Spleen (tissue), 13 donors: ENCODE results near the gene COL4A1. TPM values are rescaled to one million over a fixed set of nuclear protein-coding genes. Genes with fewer than 3 reads are reported as not detected.
A peak's percentile ranks its signal among the peaks of the same experiment; 100 is the strongest.

Experiments used
- DNase-seq: peaks from one replicate; pipeline ENCODE4 v3.0.0-alpha.2; 2020
- H3K27ac ChIP-seq, 8 donors: fragments of 200-600 bp; sonication (generic) in 7 of 8; 1 replicate in 4 of 8; 2 replicates in 4 of 8; pipeline versions ENCODE4 v1.5.0 to v1.8.0; 2016 to 2021; ENCODE audit warnings: inconsistent platforms in 4 of 8, mild to moderate bottlenecking in 4 of 8, moderate library complexity in 1 of 8
- H3K27me3 ChIP-seq, 7 donors: fragments of 200-600 bp; sonication (generic) in 6 of 7; replicated peaks in 1 of 7; 1 replicate in 4 of 7; 2 replicates in 3 of 7; pipeline versions ENCODE4 v1.5.0 to v1.8.0; 2016 to 2021; ENCODE audit warnings: inconsistent platforms in 3 of 7, mild to moderate bottlenecking in 1 of 7
- H3K36me3 ChIP-seq, 6 donors: fragments of 200-600 bp; sonication (generic) in 5 of 6; 1 replicate in 4 of 6; 2 replicates in 2 of 6; pipeline versions ENCODE4 v1.5.0 to v1.8.0; 2016 to 2021; ENCODE audit warnings: inconsistent platforms in 2 of 6
- H3K4me1 ChIP-seq, 6 donors: fragments of 200-600 bp; sonication (generic) in 5 of 6; 1 replicate in 3 of 6; 2 replicates in 3 of 6; pipeline versions ENCODE4 v1.5.0 to v1.8.0; 2016 to 2021; ENCODE audit warnings: inconsistent platforms in 3 of 6
- H3K4me3 ChIP-seq, 8 donors: fragments of 200-600 bp; sonication (generic) in 7 of 8; 1 replicate in 4 of 8; 2 replicates in 4 of 8; pipeline versions ENCODE4 v1.5.0 to v1.8.0; 2016 to 2021; ENCODE audit warnings: inconsistent platforms in 4 of 8, mild to moderate bottlenecking in 4 of 8, moderate library complexity in 2 of 8
- H3K9me3 ChIP-seq, 8 donors: fragments of 200-600 bp; sonication (generic) in 7 of 8; 1 replicate in 4 of 8; 2 replicates in 4 of 8; pipeline versions ENCODE4 v1.5.0 to v1.8.0; 2016 to 2021; ENCODE audit warnings: inconsistent platforms in 4 of 8
- CTCF ChIP-seq, 11 experiments: fragments of 200-600 bp in 7 of 11; fragments of 450-650 bp in 4 of 11; sonication (generic) in 4 of 11; IDR thresholded peaks in 8 of 11; conservative IDR thresholded peaks in 3 of 11; 1 replicate in 7 of 11; 2 replicates in 4 of 11; pipeline versions ENCODE4 v1.4.0 to v1.8.0; 2016 to 2021; ENCODE audit warnings: antibody characterized with exemption in 11 of 11, inconsistent platforms in 4 of 11, mild to moderate bottlenecking in 1 of 11
- POLR2A ChIP-seq, 3 donors: fragments of 450-650 bp; IDR thresholded peaks; one replicate each; pipeline ENCODE4 v1.5.1; 2017; ENCODE audit warnings: antibody characterized with exemption in 3 of 3, mild to moderate bottlenecking in 1 of 3
- POLR2AphosphoS5 ChIP-seq, 3 donors: sonication (generic); formaldehyde crosslinking; IDR thresholded peaks; one replicate each; pipeline ENCODE4 v1.5.1; 2017; ENCODE audit warnings: antibody characterized with exemption in 3 of 3
- WGBS, 5 donors: extraction: QIAGEN DNeasy Blood & Tissue Kit in 3 of 5; methylation state at CpG; one replicate each; pipeline versions ENCODE4 v1.1.5 to v1.1.7; 2013 to 2018; 5-methylcytosine and 5-hydroxymethylcytosine counted together
- intact Hi-C: fragments of 100-400 bp; cut with DNase I; formaldehyde crosslinking; loops from one replicate; pipeline ENCODE4 v1.15.0; 2023; ENCODE audit warnings: low total_unique reads
- long read RNA-seq, 2 donors: transcript quantifications; one replicate each; lab custom pipeline, GENCODE V29; 2026
- polyA plus RNA-seq, 3 donors: library from polyadenylated mRNA; stranded (reverse); fragments of 200-250 nt; gene quantifications; one replicate each; pipeline ENCODE4 v1.2.1, GENCODE V29; 2013
- total RNA-seq, 7 donors: library from RNA; depleted of rRNA in 3 of 7; stranded (reverse); fragments of >200 nt in 3 of 7; fragmentation: NEBNext Ultra II Directional in 4 of 7; extraction: Animal tissue kit (Norgen Biotek cat#: 25700) in 4 of 7; gene quantifications; one replicate each; pipeline versions ENCODE4 v1.1.0 to v1.2.1, GENCODE V29; 2016 to 2021
- donor health status: healthy with polysubstance abuse.
- donor health status: DM: no; HTN: no; CAD: no; lungs with moderate emphysema.
- donor health status: DM: no; HTN: no; CAD: no.
- donor health status: Bipolar disorder and iron deficiency.
- donor health status: healthy.
- donor health status: DM: no; HTN: no; CAD: no.
- donor health status: DM: yes; HTN: yes; CAD: no.

The COL4A1 gene
- total RNA-seq (100 to 1,000 TPM; 251 to 959 (median 365) TPM), polyA plus RNA-seq (10 to 100 TPM; 37.9 to 71.7 (median 61.5) TPM)
- long read RNA-seq, donor 1, full-length matches to known transcripts = 20 of 1,014 reads
- long read RNA-seq, donor 1, partial matches to known transcripts = 986 of 1,014 reads
- long read RNA-seq, donor 1, other reads (novel, unspliced or antisense) = 8 of 1,014 reads
- long read RNA-seq, donor 2, full-length matches to known transcripts = 14 of 421 reads
- long read RNA-seq, donor 2, partial matches to known transcripts = 385 of 421 reads
- long read RNA-seq, donor 2, other reads (novel, unspliced or antisense) = 22 of 421 reads

- WGBS, 5 donors = 2 to 8% (median 4%) methylated on average over 8 to 96 of the region's 96 CpGs
- H3K27me3 ChIP-seq = peaks cover 0 to 93% (median 27%) of the 10 kb centered on the region in 7 donors
These were observed at the start of gene COL4A1, which contains the start of gene COL4A2 for GRCh38 chr13:110306960-110307766. COL4A1 (minus strand) TSS chr13:110307157; CDS start chr13:110307027, 130 bp downstream. COL4A2 (plus strand) TSS chr13:110307284; CDS start chr13:110307904, 620 bp downstream.

DNA sequence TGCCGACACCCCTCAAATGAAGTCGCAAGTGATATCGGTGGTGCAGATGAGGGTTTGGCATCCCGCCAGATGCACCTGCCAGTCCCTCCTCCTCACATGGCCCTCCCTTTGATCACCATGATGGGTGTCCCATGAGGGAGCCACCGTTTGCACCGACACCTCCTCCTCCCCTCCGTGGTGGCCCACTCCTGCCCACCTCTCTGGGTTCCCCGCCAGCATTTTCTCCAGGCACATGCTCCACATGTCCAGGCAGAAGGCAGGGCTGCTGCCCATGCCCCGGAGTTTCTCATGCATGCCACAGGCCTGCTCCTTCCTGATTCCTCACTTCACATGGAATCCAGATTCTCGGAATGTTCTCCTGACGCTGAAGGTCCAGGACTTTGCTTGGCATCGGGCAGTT, 49.4 kb upstream of the COL4A1 start:
- TF ChIP-seq POLR2AphosphoS5 (IDR thresholded peaks at IDR 0.05) (peak in 1 of 3 donors; percentile 51), CTCF (IDR thresholded peaks at IDR 0.05 in 8 of 11, conservative IDR thresholded peaks at IDR 0.05 in 3 of 11) (no peak), POLR2A (IDR thresholded peaks at IDR 0.05) (no peak)
- Histone ChIP-seq H3K4me1 (peaks cover 0 to 29% (median 11%) of the 10 kb centered on the region in 6 donors), H3K36me3 (peaks cover 0 to 18% (median 0%) of the 10 kb centered on the region in 6 donors), H3K4me3 (no peak overlapping the region), H3K27me3 (no peaks in the 10 kb centered on the region), H3K9me3 (no peaks in the 10 kb centered on the region), H3K27ac (no peak overlapping the region)
- DNase-seq = no peak
- intact Hi-C loops = no loop called here
- WGBS, 5 donors = 78 to 87% (median 80%) methylated on average over 8 to 12 of the region's 12 CpGs

More at GRCh38 chr13:110306960-110307766, at the start of gene COL4A1, which contains the start of gene COL4A2:
- intact Hi-C loops = loop anchor here (10.0 kb wide), 1 partner anchor 108 kb away; no protein-coding TSS in a partner anchor
- no peak for DNase-seq
- TF ChIP-seq CTCF (IDR thresholded peaks at IDR 0.05 in 8 of 11, conservative IDR thresholded peaks at IDR 0.05 in 3 of 11) = no peak
- TF ChIP-seq POLR2A (IDR thresholded peaks at IDR 0.05) = no peak
- TF ChIP-seq POLR2AphosphoS5 (IDR thresholded peaks at IDR 0.05) = peak; percentile 77 to 89 (median 88)
- Histone ChIP-seq H3K36me3 (peaks cover 0 to 7% (median 0%) of the 10 kb centered on the region in 6 donors), H3K4me3 (peak within 1 kb of the TSS; percentile 46 to 73 (median 52)), H3K27ac (peak within 1 kb of the TSS; percentile 54 to 87 (median 85)), H3K9me3 (no peaks in the 10 kb centered on the region), H3K4me1 (peaks cover 6 to 53% (median 17%) of the 10 kb centered on the region in 6 donors)

DNA sequence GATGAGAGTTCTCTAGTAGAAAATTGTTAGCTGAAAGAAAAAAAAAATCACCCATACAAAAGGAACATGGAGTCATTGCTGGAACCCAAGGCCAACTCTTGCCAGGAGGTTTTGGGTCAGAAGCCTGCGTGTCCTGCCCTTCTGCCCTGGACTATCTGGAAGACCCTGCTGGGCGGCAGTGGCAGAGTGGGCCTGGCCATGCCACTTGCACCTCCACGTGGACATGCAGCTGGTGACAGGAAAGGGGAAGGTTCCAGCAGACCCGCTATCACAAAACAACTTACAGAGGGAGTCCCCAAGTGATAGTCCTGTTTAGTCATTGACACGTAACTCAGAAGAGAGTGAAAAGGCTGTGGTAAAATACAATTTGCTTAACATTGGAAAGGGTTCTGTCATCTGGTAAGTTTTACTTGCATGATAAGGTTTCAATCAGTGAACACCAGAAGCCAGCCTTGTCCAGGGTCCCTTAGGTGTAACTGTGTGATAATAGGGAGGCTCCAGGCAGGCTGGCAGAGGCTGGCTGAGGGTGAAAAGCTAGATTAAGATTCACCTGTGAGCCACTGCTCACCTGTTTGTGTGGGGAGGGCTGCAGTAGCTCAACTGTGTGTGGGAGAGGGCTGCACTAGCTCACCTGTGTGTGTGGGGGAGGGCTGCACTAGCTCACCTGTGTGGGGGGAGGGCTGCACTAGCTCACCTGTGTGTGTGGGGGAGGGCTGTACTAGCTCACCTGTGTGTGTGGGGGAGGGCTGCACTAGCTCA, 47.9 kb upstream of the COL4A1 start:
- Histone ChIP-seq H3K27ac (no peak overlapping the region), H3K4me1 (peaks cover 0 to 26% (median 14%) of the 10 kb centered on the region in 6 donors), H3K36me3 (peaks cover 0 to 18% (median 0%) of the 10 kb centered on the region in 6 donors), H3K9me3 (no peaks in the 10 kb centered on the region), H3K4me3 (no peak overlapping the region), H3K27me3 (no peaks in the 10 kb centered on the region)
- no peak for DNase-seq
- TF ChIP-seq CTCF (IDR thresholded peaks at IDR 0.05 in 8 of 11, conservative IDR thresholded peaks at IDR 0.05 in 3 of 11) (no peak), POLR2AphosphoS5 (IDR thresholded peaks at IDR 0.05) (peak in 1 of 3 donors; percentile 12), POLR2A (IDR thresholded peaks at IDR 0.05) (no peak)
- intact Hi-C loops = no loop called here
- WGBS, 5 donors = 72 to 86% (median 79%) methylated on average over 5 of the region's 5 CpGs
